ENCODE data around the gene RGS17.

The RGS17 gene

GRCh38 chr6:153073841-153074240 is 57.2 kb downstream of the RGS17 start:
- H3K4me3 ChIP-seq (ENCODE audit: low read depth, low read length), result no peak overlapping the region
- no peak for DNase-seq
- H3K4me1 ChIP-seq, result no peaks in the 10 kb centered on the region
- H3K9me3 ChIP-seq, result no peaks in the 10 kb centered on the region
- TF ChIP-seq CTCF (IDR thresholded peaks at IDR 0.05; ENCODE audit: low read depth, low read length), result no peak
- H3K27me3 ChIP-seq, result no peaks in the 10 kb centered on the region
- H3K36me3 ChIP-seq, result no peaks in the 10 kb centered on the region

GRCh38 chr6:153070756-153071155 is 60.3 kb downstream of the RGS17 start:
- TF ChIP-seq CTCF (IDR thresholded peaks at IDR 0.05; ENCODE audit: low read depth, low read length), result no peak
- no peaks in the 10 kb centered on the region for H3K27me3 ChIP-seq

GRCh38 chr6:153069897-153070296 is 61.2 kb downstream of the RGS17 start:
- TF ChIP-seq CTCF (IDR thresholded peaks at IDR 0.05; ENCODE audit: low read depth, low read length), result no peak
- no peak for DNase-seq
- Histone ChIP-seq H3K4me1 (no peaks in the 10 kb centered on the region), H3K36me3 (no peaks in the 10 kb centered on the region), H3K27me3 (no peaks in the 10 kb centered on the region), H3K9me3 (no peaks in the 10 kb centered on the region), H3K4me3 (ENCODE audit: low read depth, low read length) (no peak overlapping the region)

More at GRCh38 chr6:153070756-153071155, 60.3 kb downstream of the RGS17 start:
- H3K36me3 ChIP-seq, result no peaks in the 10 kb centered on the region
- no peak for DNase-seq
- no peaks in the 10 kb centered on the region for H3K4me1 ChIP-seq
- H3K9me3 ChIP-seq, result no peaks in the 10 kb centered on the region
- H3K4me3 ChIP-seq (ENCODE audit: low read depth, low read length), result no peak overlapping the region

GRCh38 chr6:153065222-153065621 is 65.9 kb downstream of the RGS17 start:
- Histone ChIP-seq H3K9me3 (no peaks in the 10 kb centered on the region), H3K27me3 (no peaks in the 10 kb centered on the region), H3K4me1 (no peaks in the 10 kb centered on the region), H3K4me3 (ENCODE audit: low read depth, low read length) (no peak overlapping the region), H3K36me3 (no peaks in the 10 kb centered on the region)
- TF ChIP-seq CTCF (IDR thresholded peaks at IDR 0.05; ENCODE audit: low read depth, low read length), result no peak
- DNase-seq, result no peak

GRCh38 chr6:153063936-153064335 is 67.1 kb downstream of the RGS17 start:
- H3K4me1 ChIP-seq, result peaks cover 8% of the 10 kb centered on the region
- TF ChIP-seq CTCF (IDR thresholded peaks at IDR 0.05; ENCODE audit: low read depth, low read length), result no peak
- H3K27me3 ChIP-seq, result no peaks in the 10 kb centered on the region
- no peaks in the 10 kb centered on the region for H3K36me3 ChIP-seq
- no peaks in the 10 kb centered on the region for H3K9me3 ChIP-seq
- DNase-seq, result no peak
- no peak overlapping the region for H3K4me3 ChIP-seq (ENCODE audit: low read depth, low read length)

- DNase-seq, result no peak
- TF ChIP-seq CTCF (IDR thresholded peaks at IDR 0.05; ENCODE audit: low read depth, low read length), result no peak
- Histone ChIP-seq H3K4me1 (peaks cover 12% of the 10 kb centered on the region), H3K4me3 (ENCODE audit: low read depth, low read length) (no peak overlapping the region), H3K9me3 (no peaks in the 10 kb centered on the region), H3K27me3 (no peaks in the 10 kb centered on the region), H3K36me3 (no peaks in the 10 kb centered on the region)
Observed at GRCh38 chr6:153062516-153062915, 68.6 kb downstream of the RGS17 start.
